Measurements from ENCODE around the gene TATDN2. TPM values are rescaled to one million over a fixed set of nuclear protein-coding genes. Genes with fewer than 3 reads are reported as not detected.
"Not testable (repeated sequence)": the region's sequence is repeated elsewhere in the genome, so short reads cannot be mapped to it uniquely, and the experiment has no call there.

TATDN2 gene
- total RNA-seq, 1 donor from 2014 or later, result 8.9 TPM

DNA sequence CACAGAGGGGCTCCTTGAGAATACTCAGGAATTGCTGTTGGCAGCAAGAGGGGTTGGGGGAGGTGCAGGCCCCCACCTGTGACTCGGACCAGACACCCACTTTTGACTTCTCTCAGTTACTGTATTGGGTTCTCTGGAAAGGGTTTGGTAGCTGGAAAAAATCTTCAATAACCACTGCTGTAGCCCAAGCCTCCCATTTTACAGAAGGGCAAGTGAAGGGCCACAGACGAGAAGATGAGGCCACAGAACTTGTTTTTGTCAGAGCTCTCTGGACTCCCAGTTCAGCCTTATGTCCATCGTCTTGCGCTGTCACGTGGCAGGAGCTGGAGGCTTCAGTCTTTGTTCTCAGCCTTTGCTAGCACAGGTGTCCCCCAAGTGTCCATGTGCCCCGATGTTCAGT, 12.7 kb upstream of the TATDN2 start:
- no peak for DNase-seq (ENCODE audit: low read depth)

DNA sequence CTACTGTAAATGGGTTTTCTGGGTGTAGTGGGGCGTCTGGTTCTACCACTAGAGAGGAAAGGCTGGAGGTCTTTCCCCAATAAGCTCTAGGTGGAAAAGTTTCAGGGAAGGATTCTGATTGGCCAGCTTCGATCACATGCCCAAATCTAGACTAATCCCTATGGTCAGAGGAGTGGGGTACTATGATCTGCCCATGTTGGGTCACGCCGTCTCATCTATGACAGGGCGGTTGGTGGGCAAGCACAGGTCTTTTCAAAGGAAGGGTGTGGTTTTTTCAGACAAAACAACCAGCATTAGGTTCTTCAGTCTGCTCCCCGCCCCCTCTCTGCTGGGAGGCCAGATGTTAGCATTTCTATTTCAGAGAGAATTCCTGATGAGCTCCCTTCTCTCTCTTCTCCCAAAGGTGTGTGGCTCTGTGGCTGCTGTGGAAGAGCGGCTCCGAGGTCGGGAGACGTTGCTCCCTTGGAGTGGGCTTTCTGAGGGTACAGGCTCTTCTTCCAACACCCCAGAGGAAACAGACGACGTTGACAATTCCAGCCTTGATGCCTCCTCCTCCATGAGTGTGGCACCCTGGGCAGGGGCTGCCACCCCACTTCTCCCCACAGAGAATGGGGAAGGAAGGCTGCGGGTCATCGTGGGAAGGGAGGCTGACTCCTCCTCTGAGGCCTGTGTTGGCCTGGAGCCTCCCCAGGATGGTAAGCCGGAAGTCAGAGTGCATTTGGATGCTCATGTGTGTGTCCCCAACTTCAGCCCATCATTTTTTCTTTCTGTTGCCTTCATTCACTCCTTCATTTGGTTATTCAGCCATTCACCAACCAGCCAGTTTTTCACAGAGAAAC, 9.7 kb upstream of the TATDN2 start:
- no peak for DNase-seq (ENCODE audit: low read depth)

DNA sequence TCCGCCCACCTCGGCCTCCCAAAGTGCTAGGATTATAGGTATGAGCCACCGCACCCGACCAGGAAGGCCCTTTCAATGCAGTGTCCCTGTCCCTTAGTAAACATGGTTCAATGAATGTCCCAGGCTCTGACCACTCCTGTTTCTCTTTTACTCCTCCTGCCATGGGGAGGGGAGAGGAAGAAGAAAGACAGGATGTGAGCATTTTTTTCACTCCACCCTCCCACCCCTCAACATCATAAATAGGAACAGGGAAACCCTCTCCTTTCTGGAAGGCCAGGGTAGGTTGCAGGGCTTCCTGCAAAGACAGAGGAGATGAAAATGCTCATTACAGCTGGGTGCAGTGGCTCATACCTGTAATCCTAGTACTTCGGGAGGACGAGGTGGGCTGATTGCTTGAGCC, 7.5 kb upstream of the TATDN2 start:
- DNase-seq (ENCODE audit: low read depth), result no peak

DNA sequence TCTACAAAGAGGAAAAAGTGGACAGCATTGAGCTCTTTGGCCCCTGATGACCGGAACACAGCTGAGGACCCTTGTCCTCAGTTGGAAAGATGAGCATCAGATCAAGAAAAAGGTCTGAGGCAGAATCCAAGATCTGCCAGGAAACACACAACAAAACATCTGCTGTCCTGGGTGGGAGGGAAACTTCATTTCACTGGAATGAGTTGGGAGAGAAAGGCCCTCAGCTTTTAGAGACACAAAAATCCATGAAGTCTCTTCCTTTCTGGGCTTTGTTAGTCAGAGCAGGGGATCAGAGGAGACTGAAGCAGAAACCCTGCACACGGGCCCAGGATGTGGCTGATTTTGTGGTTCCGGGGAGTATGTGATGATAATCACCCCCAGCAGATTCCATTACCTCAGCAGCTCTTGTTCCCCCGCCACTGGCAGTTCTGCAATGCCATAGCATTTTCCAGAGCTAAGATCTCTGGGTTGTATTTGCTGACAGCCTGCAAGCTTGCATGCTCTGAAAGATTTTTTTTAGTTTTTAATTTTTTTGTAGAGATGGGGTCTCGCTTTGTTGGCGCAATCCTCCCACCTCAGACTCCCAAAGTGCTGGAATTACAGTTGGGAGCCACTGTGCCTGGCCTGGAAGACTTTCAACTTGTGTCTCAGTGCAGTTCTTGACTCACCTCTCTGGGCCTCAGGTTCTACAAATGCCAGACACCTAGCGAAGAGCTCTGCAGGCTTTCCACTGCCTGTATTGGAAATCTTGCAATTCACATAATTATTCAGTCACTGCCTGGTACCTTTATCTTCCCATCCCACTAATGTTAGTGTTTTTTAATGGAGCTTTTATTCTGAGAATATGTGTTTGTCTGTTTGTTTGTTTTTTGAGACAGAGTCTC, 5.8 kb upstream of the TATDN2 start:
- peak; percentile 32 for DNase-seq (ENCODE audit: low read depth)

DNA sequence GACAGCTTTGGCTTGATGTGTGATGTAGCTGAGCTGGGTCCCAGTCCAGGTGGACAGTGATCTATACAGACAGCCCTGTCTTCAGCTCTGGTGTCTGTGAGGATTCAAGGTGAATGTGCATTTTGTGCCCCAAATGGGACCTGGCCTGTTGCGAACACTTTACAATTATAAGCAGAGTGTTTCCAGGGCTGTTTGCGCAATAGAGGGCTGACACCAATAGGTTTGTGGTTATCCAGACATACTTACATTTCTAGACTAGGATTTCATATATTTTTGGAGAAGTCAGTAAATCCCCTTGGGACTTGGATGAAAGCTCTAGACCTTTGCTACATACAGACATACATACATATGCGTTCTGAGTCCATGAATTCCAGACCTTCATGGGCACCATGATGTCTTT, 4.2 kb upstream of the TATDN2 start:
- DNase-seq (ENCODE audit: low read depth), result no peak

DNA sequence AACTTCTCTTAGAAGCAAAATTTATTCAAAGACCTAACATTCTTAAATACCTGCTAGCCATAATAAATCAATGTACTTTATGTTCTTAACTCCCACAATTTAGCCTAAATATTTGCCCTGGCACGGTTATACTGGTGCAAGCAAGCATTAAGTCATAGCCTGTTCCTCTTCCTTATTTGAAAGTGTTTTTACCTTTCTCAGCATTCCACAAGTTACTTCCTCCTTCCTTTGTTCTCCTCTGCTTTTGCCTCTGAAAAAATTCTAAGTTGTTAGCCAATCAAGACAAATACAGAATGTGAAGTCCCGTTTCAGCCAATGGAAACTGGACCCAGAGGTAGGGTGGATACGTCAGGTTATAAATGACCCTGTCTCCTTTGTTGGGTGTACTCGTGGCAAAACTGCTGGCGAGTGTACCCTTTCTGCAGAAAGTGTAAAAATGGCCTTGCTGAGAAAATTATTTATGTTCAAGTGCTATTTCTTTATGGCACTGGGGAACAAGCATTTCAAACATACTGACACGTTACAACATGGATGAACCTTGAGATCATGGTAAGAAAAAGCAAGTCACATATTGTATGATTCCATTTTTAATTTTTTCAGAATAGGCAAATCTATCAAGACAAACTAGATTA, 3.1 kb upstream of the TATDN2 start:
- no peak for DNase-seq (ENCODE audit: low read depth)

DNA sequence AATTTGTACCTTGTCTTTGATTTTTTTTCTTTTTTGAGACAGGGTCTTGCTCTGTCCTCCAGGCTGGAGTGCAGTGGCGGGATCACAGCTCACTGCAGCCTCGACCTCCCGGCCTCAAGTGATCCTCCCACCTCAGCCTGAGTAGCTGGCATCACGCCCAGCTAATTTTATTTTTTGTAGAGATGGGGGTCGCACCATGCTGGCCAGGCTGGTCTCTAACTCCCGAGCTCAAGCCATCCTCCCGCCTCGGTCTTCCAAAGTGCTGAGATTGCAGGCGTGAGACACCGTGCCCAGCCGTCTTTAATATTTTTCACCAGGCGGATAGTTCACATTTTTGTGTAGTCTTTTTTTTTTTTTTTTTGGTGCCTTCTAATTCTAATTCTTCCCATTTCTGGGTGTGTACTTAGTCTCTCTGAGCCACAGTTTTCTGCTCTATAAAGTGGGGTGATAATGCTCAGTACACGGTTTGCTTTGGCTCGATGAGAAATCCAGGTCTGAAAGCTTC, 528 bp upstream of the TATDN2 start:
- DNase-seq (ENCODE audit: low read depth), result no peak

DNA sequence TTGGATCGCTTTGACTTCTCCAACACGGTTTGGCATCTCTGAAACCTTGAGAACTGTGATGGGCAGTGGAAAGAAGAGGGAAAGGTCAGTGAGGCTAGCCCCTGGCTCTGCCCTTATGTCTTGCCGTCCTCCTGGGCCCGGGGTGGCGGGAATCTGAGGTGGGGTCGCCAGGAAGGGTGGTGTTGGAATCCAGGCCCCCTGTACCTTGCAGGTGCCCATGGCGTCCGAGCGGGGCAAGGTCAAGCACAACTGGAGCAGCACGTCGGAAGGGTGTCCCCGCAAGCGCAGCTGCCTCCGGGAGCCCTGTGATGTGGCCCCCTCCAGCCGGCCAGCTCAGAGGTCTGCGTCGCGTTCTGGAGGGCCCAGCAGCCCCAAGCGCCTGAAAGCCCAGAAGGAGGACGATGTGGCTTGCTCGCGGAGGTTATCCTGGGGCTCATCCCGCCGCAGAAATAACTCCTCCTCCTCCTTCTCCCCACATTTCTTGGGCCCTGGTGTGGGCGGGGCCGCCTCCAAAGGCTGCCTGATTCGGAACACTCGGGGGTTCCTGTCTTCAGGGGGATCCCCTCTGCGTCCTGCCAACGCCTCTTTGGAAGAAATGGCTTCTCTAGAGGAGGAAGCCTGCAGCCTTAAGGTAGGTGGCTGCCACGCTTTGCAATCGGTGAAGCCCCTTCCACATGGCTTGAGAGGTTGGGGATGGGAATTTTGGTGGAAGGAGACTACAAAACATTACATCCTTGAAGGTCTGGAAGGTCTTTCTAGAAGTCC, 907 bp downstream of the TATDN2 start:
- peak; percentile 31 for DNase-seq (ENCODE audit: low read depth)

DNA sequence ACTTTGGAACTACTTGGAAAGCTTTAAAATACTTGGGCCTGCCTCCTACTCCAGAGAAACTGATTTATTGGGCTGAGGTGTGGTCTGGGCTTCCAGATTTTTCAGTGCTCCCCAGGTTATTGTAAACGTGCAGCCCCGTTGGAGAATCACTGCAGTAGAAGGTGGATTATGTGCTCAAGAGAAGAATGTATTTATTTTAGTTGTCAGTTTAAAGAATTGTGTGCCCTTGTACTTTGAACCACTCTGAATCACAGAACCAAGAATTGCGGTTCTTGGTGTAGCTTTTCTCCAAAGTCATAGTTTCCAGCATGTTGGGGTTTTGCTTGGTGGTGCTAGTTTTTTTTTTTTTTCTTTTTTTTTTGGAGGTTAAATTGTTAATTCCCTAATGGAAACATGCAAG, 1.6 kb downstream of the TATDN2 start:
- no peak for DNase-seq (ENCODE audit: low read depth)

DNA sequence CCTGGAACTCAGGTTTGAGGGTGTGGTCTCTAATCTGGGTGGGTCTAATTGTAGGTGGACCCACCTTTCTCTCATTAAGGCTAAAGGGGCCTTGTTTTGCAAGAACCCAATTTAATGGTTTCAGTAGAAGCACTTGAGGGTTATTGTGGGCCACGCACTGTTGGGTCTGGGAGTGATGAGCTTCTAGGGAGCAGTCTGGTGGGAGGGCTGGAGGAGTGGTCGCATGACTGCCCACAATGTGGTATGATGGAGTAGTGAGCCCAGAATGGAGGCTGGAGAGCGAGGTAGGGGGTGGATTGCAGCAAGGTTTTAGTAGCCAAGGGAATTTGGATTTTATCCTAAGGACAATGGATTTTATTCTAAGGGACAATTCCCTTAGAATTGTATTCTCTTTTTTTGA, 2.7 kb downstream of the TATDN2 start:
- DNase-seq (ENCODE audit: low read depth), result no peak

DNA sequence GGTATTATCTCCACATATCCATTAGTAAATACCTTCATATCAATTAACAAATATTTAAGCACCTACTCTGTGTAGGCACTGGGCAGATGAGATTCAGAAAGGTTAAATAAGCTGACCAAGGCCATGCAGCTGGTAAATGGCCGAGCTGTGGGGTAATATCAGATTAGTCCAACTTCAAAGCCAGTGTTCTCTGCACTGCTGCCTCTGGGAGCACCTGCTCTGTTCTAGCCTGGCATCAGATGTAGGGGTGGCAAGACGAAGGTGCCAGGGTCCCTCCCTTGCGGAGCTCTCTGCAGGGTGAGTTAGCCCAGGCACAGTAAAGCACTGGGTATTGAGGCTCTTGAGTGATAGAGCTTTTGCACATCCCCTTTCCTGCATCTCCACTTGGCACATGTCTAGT, 5.5 kb downstream of the TATDN2 start:
- DNase-seq (ENCODE audit: low read depth), result no peak

DNA sequence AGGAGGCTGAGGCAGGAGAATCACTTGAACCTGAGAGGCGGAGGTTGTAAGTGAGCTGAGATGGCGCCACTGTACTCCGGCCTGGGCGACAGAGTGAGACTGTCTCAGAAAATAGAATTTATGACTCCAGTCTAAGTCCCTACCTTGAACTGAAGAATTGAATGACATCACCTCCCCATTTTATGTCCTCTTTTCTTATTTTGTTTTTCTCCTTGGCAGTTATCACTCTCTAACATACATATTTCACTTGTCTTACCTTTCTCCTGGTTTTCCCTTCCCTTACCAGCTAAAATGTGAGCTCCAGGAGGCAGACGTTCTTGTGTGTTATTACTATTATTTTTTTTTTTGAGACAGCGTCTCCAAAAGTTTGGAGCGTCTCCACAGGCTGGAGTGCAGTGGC, 7.6 kb downstream of the TATDN2 start:
- no peak for DNase-seq (ENCODE audit: low read depth)

DNA sequence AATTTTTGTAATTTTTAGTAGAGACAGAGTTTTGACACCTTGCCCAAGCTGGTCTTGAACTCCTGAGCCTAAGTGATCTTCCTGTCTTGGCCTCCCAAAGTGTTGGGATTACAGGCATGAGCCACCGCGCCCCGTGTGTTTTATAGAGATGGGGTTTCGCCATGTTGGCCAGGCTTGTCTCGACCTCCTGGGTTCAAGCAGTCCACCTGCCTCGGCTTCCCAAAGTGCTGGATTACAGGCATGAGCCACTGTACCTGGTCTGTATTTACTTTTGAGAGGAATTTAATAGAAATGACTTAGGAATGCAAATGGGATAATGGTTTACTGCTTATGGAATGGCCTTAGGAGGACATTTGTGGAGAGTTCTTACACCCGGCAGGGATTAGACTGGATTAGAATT, 10.8 kb downstream of the TATDN2 start:
- no peak for DNase-seq (ENCODE audit: low read depth)

DNA sequence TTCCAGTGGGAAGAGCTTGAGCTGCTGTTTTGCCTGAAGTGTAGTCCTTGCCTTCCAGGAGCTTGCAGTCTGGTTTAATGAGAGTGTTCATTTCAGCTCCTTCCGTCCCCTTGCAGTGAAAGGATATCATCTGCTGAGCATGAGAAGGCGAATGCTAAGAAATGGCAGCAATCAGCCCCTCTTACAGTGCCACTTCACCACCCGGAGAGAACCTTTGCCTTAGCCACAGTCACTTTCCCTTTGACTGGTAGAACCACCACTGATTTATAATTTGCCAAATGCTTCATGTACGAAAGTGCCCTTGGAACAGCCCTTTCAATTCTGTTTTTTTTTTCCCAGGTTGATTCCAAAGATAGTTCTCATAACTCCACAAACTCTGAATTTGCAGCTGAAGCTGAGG, 11.5 kb downstream of the TATDN2 start:
- DNase-seq (ENCODE audit: low read depth), result no peak

DNA sequence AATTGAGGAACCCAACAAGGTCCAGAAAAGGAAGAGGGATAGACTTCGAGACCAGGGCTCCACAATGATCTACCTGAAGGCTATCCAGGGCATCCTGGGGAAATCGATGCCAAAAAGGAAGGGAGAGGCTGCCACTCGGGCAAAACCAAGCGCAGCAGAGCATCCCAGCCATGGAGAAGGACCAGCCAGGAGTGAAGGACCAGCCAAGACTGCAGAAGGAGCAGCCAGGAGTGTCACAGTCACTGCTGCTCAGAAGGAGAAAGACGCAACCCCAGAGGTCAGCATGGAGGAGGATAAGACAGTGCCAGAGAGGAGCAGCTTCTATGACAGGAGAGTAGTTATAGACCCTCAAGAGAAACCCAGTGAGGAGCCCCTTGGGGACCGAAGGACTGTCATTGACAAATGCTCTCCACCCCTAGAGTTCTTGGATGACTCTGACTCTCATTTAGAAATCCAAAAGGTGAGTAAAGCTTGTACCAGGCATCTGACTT, 12.0 kb downstream of the TATDN2 start:
- DNase-seq (ENCODE audit: low read depth), result no peak

DNA sequence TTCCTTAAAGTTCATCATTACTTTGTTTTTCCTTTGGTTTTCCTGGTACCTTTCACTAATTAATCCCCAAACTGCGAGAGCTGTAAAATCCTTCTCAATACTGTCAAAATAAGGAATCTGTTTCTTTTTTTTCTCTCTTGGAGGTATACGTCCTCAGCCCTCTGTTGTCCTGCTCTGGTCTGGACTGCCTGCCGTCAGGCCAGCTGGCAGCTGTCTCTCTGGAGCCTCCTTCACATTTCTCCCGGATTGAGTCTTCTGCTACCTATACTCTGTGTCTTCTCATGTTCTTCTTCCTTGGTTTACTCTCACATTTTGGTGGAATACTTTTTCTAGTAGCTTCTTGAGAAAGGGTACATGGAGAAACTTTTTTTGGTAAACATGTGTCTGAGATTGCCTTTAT, 13.8 kb downstream of the TATDN2 start:
- peak; percentile 24 for DNase-seq (ENCODE audit: low read depth)

DNA sequence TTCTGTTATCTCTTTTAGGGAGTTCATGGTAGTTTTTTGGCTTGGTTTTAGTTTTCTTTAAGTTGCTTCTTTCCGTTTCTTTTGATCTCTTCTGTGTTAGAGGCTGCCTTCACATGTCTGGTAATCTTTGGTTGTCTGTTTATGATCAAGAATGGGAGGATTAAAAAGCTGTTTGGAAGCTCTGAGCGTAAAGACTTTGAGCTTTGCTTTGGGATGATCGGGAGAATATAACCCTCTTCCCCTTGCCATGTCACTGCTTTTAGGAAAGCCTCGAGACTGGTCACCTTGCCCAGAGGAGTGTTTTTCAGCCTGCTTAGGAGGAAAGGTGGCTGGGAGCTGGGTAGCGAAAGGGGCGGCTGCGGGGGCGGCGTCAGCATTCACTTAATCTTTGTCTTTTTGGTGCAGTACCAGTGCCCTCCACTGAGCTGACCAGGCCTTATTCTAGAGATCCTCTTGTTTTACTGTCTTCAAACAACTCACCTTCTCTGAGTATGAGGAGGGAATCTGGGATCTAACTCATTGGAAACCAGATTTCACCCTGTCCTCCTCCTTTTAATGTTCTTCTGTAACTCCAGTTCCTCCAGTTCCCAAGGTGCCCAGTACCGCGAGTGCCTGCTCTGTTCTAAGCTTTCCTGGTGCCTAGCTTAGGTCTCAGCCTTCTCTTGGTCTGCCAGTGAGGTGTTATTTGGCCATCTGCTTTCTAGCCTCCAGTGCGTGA, 15.5 kb downstream of the TATDN2 start:
- peak; percentile 32 for DNase-seq (ENCODE audit: low read depth)

DNA sequence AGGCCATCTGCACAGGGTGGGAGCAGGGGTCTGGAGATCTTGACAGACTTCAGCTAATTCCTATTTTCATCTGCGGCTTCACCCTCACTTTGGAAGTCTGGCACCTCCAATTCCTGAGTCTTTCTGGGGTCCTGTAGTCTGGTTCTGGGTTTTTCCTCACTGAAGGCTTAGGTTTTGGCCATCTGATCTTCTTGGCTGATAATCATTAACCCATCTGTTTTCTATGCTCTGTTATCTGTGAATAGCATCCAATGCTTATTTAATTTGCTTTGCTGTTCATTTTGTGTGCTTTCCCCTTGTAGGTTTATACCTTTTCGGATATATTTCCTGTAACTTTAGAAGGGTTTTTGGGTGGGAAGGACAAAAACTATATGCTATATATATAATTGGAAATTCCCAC, 17.6 kb downstream of the TATDN2 start:
- no peak for DNase-seq (ENCODE audit: low read depth)

DNA sequence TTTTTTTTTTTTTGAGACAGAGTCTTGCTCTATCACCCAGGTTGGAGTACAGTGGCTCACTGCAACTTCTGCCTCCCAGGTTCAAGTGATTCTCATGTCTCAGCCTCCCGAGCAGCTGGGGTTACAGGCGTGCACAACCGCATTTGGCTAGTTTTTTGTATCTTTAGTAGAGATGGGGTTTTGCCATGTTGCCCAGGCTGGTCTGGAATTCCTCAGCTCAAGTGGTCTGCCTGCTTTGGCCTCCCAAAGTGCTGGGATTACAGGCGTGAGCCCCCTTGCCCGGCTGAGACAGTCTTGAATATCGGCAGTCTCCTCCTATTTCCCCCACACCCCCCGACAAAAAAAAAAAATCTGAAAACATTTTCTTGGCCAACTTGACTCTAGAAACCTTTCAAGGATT, 18.7 kb downstream of the TATDN2 start:
- DNase-seq (ENCODE audit: low read depth), result not testable (repeated sequence)

DNA sequence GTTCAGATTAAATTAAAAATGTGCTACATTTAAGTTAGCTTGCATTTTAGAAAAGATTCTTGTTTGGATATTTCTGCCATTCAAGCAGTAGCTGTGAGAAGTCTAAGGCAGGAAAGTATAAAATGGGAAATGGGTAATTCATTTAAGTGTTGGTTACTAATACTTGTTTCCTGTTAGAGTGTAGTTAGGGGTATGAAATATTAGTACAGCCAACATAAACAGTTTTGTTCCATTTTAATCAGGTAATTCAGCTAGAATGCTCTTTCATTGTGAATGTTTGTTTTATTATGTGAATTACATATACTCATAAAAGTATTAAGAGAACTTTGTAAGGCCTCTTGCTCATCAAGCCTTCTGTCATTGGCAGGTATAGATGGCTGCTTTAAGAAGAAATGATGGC, 19.9 kb downstream of the TATDN2 start:
- DNase-seq (ENCODE audit: low read depth), result no peak
